Measurements from ENCODE around the gene TYK2.
A peak's percentile ranks its signal among the peaks of the same experiment; 100 is the strongest.
"Not testable (repeated sequence)": the region's sequence is repeated elsewhere in the genome, so short reads cannot be mapped to it uniquely, and the experiment has no call there.

Gene TYK2

DNA sequence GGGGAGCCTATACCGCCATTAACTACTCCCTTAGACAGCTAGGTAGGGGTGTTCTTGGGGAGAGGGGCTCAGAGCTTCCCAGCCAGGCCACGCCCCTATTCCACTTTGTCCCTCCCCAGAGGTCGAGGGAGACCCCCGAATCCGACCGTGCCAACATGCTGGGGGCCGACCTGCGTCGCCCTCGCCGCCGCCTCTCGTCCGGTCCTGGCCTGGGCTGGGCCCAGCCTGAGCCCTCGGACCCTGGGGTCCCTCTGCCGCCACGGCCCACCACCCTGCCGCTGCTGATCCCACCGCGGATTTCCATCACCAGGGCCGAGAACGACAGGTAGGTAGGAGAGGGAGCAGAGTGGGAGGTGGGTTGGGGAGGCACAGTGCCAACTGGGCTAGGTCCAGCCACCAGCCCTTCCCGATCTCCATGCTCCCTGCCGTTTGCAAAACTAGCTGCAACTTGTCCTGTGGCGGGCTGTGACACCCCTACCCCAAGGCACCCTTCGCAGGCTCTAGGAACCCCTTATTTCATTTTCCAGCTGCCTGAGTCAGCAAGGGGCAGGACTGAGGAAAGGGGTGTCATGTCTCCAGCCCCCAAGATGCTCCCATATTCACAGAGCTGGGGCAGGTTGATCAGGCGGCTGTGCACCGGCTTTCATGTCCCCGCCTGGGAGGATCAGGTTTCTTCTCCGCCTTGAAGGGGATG is 37.3 kb upstream of the TYK2 start:
- no peak for TF ChIP-seq CTCF (IDR thresholded peaks at IDR 0.05; ENCODE audit: control insufficient read depth, insufficient read depth, low read depth, low read length, missing control alignments)
- no peak for DNase-seq (ENCODE audit: low read depth)
- no peak overlapping the region for H3K4me3 ChIP-seq (ENCODE audit: control insufficient read depth, low read depth, low read length)

DNA sequence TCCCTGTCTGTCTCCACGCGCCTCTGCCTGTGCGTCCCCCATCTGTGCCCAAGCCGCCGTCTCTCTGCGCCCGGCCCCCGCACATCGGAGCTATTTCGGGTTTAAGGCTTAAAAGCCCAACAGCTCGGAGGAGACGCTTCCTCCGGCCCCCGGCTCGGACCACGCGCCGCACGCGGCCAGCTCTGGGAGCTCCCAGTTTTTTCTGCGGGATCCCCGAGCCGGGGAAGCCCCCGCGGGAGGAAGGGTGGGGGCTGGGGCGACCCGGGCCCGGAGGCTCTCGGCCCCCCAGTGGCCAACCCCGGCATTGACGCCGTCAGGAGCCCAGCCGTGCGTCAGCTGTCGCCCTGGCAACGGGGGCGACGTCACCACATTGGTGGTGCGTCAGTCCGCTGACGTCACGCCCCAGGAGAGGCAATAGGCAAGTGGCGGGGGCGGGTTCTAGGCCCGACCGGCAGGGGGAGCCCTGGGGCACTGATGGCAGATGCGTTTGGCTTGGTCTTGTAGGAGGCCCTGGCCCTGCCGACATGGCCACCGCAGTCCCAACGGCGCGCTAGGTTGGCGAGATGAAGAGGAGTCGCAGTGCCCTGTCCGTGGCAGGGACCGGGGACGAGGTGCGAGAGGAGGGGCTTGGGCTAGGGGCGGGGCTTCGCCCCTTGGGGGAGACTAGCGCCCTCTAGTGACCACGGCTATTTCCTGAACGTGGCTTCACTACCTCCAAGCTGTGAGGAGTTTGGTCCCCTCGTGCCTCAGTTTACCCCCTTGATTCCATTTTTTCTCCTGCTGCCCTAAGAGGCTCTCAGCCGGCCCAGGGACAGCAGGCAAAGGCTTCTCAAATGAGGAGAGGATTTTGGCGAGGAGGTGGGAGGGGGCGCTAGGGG is 36.2 kb upstream of the TYK2 start:
- no peak for DNase-seq (ENCODE audit: low read depth)
- H3K4me3 ChIP-seq (ENCODE audit: control insufficient read depth, low read depth, low read length), result peak overlapping the region; percentile 75
- TF ChIP-seq CTCF (IDR thresholded peaks at IDR 0.05; ENCODE audit: control insufficient read depth, insufficient read depth, low read depth, low read length, missing control alignments), result peak; percentile 66

DNA sequence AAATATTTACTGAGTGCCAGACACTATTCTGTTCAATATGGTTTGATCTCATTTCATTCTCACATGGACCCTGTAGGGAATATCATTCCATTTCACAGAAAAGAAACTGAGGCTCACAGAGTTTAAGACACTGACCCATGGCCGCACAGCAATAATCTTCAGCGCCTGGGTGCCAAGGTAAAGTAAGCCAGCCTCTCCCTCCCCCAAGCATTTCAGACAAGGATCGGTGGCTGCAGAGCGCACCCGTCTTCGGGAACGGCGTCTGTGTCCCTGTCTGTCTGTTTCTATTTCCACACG is 35.7 kb upstream of the TYK2 start:
- no peak for TF ChIP-seq CTCF (IDR thresholded peaks at IDR 0.05; ENCODE audit: control insufficient read depth, insufficient read depth, low read depth, low read length, missing control alignments)
- peak overlapping the region; percentile 75 for H3K4me3 ChIP-seq (ENCODE audit: control insufficient read depth, low read depth, low read length)
- no peak for DNase-seq (ENCODE audit: low read depth)

GRCh38 chr19:10412257-10412977 is 32.0 kb upstream of the TYK2 start:
- H3K4me3 ChIP-seq (ENCODE audit: control insufficient read depth, low read depth, low read length), result no peak overlapping the region
- DNase-seq (ENCODE audit: low read depth), result no peak
- TF ChIP-seq CTCF (IDR thresholded peaks at IDR 0.05; ENCODE audit: control insufficient read depth, insufficient read depth, low read depth, low read length, missing control alignments), result no peak

- H3K4me3 ChIP-seq (ENCODE audit: control insufficient read depth, low read depth, low read length); DNase-seq (ENCODE audit: low read depth): not testable (repeated sequence)
These were observed 30.9 kb upstream of the TYK2 start for GRCh38 chr19:10411224-10411623.

- no peak for TF ChIP-seq CTCF (IDR thresholded peaks at IDR 0.05; ENCODE audit: control insufficient read depth, insufficient read depth, low read depth, low read length, missing control alignments)
- DNase-seq (ENCODE audit: low read depth), result no peak
- H3K4me3 ChIP-seq (ENCODE audit: control insufficient read depth, low read depth, low read length), result no peak overlapping the region
These were observed 28.3 kb upstream of the TYK2 start for GRCh38 chr19:10408511-10409283.
